IPS-15b (cell line): Measurements from ENCODE around the gene SCOC.
A peak's percentile ranks its signal among the peaks of the same experiment; 100 is the strongest.
"Not testable (repeated sequence)": the region's sequence is repeated elsewhere in the genome, so short reads cannot be mapped to it uniquely, and the experiment has no call there.

ENCODE experiments used
- H3K27me3 ChIP-seq: one replicate; pipeline ENCODE4 v1.6.1; 2013; ENCODE audit warnings: low read length; ENCODE audit not compliant: control insufficient read depth, insufficient read depth
- H3K36me3 ChIP-seq: one replicate; pipeline ENCODE4 v1.6.1; 2013; ENCODE audit warnings: low read length; ENCODE audit not compliant: control insufficient read depth, insufficient read depth
- H3K4me1 ChIP-seq: one replicate; pipeline ENCODE4 v1.6.1; 2013; ENCODE audit warnings: mild to moderate bottlenecking, low read length; ENCODE audit not compliant: control insufficient read depth, insufficient read depth
- H3K4me3 ChIP-seq: one replicate; pipeline ENCODE4 v1.5.1; 2013; ENCODE audit warnings: low read depth, low read length
- H3K9ac ChIP-seq: one replicate; pipeline ENCODE4 v1.6.1; 2013; ENCODE audit warnings: low read depth, mild to moderate bottlenecking, low read length
- H3K9me3 ChIP-seq: one replicate; pipeline ENCODE4 v1.6.1; 2013; ENCODE audit warnings: mild to moderate bottlenecking, low read length; ENCODE audit not compliant: control insufficient read depth, insufficient read depth

The SCOC gene

DNA sequence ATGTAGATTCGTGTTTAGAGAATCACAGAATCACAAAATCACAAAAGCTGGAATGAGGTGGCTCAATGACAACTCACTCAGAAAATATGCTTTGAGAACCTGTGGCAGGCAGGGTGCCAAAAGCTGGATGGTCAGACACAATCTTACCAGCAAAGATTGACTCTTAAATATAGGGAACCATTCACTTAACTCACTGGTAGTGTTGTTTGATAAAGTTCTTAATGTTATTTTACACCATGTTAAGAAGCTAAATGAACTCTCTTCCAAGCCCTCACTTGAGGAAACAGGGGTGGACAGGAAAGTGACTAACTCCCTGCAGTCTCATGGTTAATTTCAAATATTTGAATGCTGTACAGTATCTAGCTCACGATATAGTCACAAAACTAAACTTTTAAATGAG, 5.7 kb upstream of the SCOC start:
- Histone ChIP-seq H3K9me3 (no peaks in the 10 kb centered on the region), H3K27me3 (no peaks in the 10 kb centered on the region), H3K4me1 (no peaks in the 10 kb centered on the region), H3K9ac (no peak overlapping the region), H3K36me3 (no peaks in the 10 kb centered on the region), H3K4me3 (no peak overlapping the region)

DNA sequence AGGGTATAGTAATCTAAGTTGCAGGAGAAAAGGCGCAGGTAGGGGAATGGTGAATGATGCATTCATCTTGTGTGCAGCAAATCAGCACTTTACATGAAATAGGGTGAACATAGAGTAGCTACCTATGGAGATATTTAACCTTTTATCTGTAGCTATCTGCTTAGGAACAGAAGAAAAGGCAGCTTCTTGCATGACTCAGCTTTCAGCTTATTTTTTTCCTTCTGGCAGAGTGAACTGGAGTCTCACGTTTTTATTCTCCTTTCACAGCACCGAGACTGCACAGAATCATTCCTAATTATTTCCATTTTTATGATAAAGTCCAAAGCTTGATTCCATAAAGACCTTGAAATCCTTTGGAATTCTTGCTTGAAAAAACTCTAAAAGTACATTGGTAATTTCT, 4.8 kb upstream of the SCOC start:
- no peak overlapping the region for H3K4me3 ChIP-seq
- no peaks in the 10 kb centered on the region for H3K36me3 ChIP-seq
- no peaks in the 10 kb centered on the region for H3K27me3 ChIP-seq
- H3K9ac ChIP-seq = no peak overlapping the region
- H3K4me1 ChIP-seq = no peaks in the 10 kb centered on the region
- H3K9me3 ChIP-seq = no peaks in the 10 kb centered on the region

DNA sequence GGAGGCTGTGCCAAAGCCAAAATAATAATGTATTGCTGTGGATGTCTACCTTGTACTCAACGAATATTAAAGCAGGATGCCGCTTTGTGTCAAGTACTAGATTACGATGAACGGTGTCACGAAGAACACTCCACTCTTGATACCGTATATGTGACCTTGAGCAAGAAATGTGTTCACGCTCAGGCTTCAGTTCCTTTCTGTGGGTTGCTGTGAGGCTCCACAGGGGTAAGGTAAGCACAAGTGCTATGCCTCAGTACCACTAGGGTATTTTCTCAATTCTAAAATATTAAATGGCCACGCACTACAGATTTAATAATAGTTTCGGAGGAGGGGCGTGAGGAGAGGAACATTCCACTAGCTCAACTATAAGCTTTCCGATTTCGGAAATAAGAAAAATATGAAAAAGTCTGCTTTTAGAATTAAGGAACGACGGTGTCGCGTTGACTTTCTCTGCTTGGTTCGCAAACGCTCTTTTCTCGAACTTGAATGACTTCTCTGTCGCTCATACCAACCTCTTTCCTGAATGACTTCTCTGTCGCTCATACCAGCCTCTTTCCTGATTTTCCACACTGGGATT, 607 bp upstream of the SCOC start:
- no peaks in the 10 kb centered on the region for H3K36me3 ChIP-seq
- peak overlapping the region; percentile 83 for H3K4me3 ChIP-seq
- no peaks in the 10 kb centered on the region for H3K27me3 ChIP-seq
- peak overlapping the region; percentile 87 for H3K9ac ChIP-seq
- no peaks in the 10 kb centered on the region for H3K9me3 ChIP-seq
- peaks cover 5% of the 10 kb centered on the region for H3K4me1 ChIP-seq

DNA sequence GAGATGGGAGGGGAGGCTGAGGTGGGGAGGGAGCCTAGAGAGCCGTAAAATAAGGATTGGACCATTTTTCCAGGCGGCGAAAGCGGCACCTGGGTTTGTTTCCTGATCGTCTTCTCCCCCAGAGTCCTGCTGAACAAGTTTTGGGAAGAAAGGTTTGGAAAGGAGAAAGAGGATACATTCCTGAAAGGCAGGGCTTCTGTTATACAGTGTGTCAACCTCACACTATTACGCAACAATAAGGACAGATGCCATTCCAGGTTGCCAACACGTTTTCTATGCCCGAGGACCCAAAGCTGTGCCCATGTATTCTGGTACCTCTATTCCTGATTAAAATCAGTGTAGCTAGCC, 658 bp downstream of the SCOC start:
- H3K4me1 ChIP-seq = peaks cover 5% of the 10 kb centered on the region
- peak overlapping the region; percentile 84 for H3K9ac ChIP-seq
- no peaks in the 10 kb centered on the region for H3K27me3 ChIP-seq
- H3K4me3 ChIP-seq = peak overlapping the region; percentile 76
- no peaks in the 10 kb centered on the region for H3K9me3 ChIP-seq
- no peaks in the 10 kb centered on the region for H3K36me3 ChIP-seq

DNA sequence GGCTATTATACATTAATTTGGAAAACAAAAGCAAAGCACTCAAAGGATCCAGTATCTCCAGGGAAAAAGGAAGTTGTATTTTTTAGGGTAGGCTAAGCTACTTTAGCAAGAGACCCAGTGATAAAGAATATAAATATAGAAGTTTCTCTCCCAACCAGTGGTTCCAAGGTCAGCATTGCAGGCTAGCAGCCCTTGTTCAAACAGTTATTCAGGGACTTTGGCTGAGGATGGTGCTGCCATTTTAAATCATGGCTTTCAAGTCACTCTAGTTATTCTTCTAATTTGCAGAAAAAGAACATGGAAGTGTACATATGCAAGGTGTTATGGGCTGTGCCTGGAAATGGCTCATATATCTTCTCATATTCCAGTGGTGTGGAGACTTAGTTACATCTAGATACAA, 9.3 kb downstream of the SCOC start:
- no peaks in the 10 kb centered on the region for H3K27me3 ChIP-seq
- no peak overlapping the region for H3K9ac ChIP-seq
- H3K4me3 ChIP-seq = no peak overlapping the region
- peaks cover 2% of the 10 kb centered on the region for H3K4me1 ChIP-seq
- no peaks in the 10 kb centered on the region for H3K36me3 ChIP-seq
- H3K9me3 ChIP-seq = no peaks in the 10 kb centered on the region

DNA sequence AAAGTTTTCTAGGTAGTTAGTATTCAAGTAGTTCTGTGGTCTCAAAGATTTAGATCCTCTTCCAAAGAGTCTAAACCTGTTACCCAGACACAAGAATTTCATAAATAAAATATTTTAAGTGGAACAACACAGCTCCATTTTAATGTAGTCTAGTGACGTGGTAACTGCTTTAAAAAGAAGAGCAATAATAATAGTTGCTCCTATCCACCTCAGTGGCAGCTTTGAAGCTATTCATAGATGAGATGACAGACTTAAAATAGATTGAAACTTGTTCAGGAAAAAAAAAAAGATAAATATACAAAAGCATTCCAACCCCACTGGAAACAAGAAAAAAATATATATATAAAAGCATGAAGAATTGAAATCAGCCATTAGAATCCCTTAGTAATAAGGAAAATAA, 14.6 kb downstream of the SCOC start:
- no peaks in the 10 kb centered on the region for H3K9me3 ChIP-seq
- no peaks in the 10 kb centered on the region for H3K36me3 ChIP-seq
- H3K27me3 ChIP-seq = no peaks in the 10 kb centered on the region
- H3K4me1 ChIP-seq = peaks cover 2% of the 10 kb centered on the region
- no peak overlapping the region for H3K4me3 ChIP-seq
- H3K9ac ChIP-seq = no peak overlapping the region

DNA sequence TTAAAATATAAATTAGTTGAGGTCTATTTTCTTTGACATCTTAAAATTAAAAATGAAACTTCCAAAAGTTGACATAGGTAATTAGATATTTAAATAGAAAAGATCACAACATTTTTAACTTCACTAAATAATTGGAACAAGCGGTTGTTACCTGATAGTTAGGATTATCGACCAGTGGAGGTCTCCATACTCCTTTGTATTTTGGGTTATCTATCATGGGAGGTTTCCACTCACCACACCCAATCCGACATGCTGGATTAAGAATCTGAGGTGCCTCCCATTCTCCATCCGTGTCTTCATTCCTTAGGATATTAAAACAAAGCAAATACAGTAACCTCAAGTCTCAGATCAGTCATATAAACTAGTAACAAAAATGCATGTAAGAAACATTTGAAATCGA, 22.2 kb downstream of the SCOC start:
- no peaks in the 10 kb centered on the region for H3K36me3 ChIP-seq
- H3K4me3 ChIP-seq = no peak overlapping the region
- no peaks in the 10 kb centered on the region for H3K27me3 ChIP-seq
- no peaks in the 10 kb centered on the region for H3K4me1 ChIP-seq
- no peaks in the 10 kb centered on the region for H3K9me3 ChIP-seq
- H3K9ac ChIP-seq = no peak overlapping the region

DNA sequence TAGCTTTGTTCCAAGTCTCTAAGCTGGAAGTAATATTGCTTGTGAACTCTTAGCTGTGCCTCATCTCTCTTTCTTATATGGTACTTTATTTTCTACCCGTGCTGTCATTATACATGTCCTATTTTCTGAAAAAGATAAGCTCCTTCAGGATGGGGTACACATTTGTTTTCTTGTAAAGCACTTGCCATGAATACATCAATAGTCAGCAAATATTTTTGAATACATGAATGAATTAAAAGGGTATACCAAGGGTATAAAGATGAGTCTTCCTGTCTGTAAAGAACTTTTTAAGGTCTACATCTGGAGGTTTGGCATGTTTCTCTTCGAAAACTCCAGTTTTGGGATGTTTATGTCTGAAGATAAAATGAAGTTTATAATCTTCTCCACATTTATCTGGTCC, 26.7 kb downstream of the SCOC start:
- Histone ChIP-seq H3K27me3 (no peaks in the 10 kb centered on the region), H3K4me3 (no peak overlapping the region), H3K36me3 (no peaks in the 10 kb centered on the region), H3K9ac (no peak overlapping the region), H3K4me1 (no peaks in the 10 kb centered on the region), H3K9me3 (no peaks in the 10 kb centered on the region)

DNA sequence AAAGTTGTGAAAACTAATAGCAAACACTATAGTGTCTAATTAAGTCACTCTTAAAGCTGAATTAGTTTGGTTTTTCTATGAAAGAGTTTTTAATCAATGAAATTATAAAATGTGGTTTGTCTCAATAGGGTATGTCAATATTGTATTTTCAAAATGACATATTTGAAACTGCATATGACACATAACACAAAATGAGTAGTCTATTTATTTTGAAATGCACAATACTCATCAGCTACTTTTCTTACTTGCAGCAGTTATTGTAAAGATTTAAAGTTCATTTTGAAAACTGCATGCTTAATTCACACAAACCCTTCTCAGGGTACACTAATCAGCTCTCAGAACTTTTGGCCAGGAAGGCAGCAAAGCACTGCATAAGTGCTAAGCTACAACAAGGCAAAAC, 32.8 kb downstream of the SCOC start:
- no peaks in the 10 kb centered on the region for H3K9me3 ChIP-seq
- H3K27me3 ChIP-seq = no peaks in the 10 kb centered on the region
- no peak overlapping the region for H3K9ac ChIP-seq
- H3K4me1 ChIP-seq = no peaks in the 10 kb centered on the region
- H3K36me3 ChIP-seq = no peaks in the 10 kb centered on the region
- H3K4me3 ChIP-seq = no peak overlapping the region

DNA sequence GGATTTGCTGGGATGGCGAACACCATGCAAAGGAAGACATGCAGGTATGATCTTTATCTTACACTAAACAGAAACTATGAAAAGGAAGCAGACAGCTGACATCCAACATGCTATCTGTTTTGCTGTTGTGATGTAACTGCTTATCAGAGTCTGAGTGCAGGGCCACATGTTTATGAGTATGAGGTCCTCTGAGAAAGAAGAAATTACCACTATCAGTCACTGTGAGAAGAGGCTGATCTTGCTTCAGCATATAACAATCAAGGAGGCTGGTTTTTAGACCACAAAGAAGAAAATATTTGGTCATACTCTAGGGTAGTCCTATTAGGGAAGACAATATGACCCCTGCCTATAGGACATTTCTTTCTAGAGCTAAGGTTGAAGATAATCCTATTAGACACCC, 35.5 kb downstream of the SCOC start:
- Histone ChIP-seq H3K9me3 (no peaks in the 10 kb centered on the region), H3K4me3 (no peak overlapping the region), H3K9ac (no peak overlapping the region), H3K36me3 (no peaks in the 10 kb centered on the region), H3K4me1 (no peaks in the 10 kb centered on the region), H3K27me3 (no peaks in the 10 kb centered on the region)

DNA sequence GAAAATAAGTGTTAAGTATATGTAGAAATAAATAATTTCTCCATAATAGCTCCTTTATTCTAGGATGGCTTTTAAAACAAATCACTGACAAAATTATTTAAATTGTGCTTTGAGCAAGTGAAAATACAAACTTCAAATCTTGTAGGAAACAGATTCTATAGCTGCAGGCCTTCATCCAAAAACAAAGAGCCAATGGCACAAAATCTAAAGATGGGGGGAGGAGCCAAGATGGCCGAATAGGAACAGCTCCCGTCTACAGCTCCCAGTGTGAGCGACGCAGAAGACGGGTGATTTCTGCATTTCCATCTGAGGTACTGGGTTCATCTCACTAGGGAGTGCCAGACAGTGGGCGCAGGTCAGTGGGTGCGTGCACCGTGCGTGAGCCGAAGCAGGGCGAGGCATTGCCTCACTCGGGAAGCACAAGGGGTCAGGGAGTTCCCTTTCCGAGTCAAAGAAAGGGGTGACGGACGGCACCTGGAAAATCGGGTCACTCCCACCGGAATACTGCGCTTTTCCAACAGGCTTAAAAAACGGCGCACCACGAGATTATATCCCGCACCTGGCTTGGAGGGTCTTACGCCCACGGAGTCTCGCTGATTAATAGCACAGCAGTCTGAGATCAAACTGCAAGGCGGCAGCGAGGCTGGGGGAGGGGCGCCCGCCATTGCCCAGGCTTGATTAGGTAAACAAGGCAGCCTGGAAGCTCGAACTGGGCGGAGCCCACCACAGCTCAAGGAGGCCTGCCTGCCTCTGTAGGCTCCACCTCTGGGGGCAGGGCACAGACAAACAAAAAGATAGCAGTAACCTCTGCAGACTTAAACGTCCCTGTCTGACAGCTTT, 39.9 kb downstream of the SCOC start:
- H3K27me3 ChIP-seq, H3K9ac ChIP-seq, H3K4me1 ChIP-seq, H3K4me3 ChIP-seq, H3K36me3 ChIP-seq, H3K9me3 ChIP-seq: not testable (repeated sequence)

DNA sequence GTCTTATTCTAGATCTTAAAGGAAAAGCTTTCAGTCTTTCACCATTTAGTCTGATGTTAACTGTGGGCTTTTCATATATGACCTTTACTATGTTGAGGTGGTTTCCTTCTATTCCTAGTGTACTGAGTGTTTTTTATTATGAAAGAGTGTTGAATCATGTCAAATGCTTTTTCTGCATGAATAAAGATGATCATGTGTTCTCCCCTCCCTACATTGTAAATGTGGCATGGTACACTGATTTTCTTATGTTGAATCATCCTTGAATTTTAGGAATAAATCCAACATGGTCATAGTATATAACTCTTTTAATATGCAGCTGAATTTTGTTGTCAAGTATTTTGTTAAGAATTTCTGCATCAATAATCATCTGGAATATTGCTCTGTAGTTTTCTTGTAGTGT, 49.7 kb downstream of the SCOC start:
- Histone ChIP-seq H3K9me3 (no peaks in the 10 kb centered on the region), H3K36me3 (no peaks in the 10 kb centered on the region), H3K4me3 (no peak overlapping the region), H3K27me3 (peaks cover 8% of the 10 kb centered on the region), H3K9ac (no peak overlapping the region), H3K4me1 (no peaks in the 10 kb centered on the region)
